ENCODE measurements around the gene GNAQ. TPM values are rescaled to one million over a fixed set of nuclear protein-coding genes. Genes with fewer than 3 reads are reported as not detected.

GNAQ gene
- total and polyA plus RNA-seq, 5 donors from 2014 or later: 8.5 to 79.4 (median 17.4) TPM

DNA sequence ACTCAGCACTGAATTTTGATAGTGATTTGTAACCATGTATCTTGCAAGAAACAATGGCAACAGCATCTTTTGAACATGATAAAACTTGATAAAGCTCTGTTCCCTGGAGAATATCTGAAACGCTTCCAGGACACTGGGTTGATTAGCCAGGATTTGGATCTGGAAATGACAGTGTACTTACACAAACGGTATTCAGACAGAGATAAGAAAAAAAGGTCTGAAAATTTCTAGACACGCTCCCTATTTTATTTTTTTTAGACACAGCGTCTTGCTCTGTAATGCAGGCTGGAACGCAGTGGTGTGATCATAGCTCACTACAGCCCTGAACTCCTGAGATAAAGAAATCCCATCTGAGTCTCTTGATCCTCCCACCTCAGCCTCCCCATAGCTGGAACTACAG is 109.0 kb downstream of the GNAQ start:
- Mint-ChIP-seq H3K9me3 (no peaks in the 10 kb centered on the region), H3K27me3 (no peaks in the 10 kb centered on the region), H3K27ac (no peak overlapping the region), H3K4me1 (peaks cover 27 to 37% (median 33%) of the 10 kb centered on the region in 4 donors), H3K36me3 (peaks cover 25% of the 10 kb centered on the region), H3K4me3 (no peak overlapping the region)
- ATAC-seq (ENCODE audit: low read depth in 2 of 2) (no peak), DNase-seq (no peak)
- H3K27me3 ChIP-seq (ENCODE audit: control insufficient read depth, insufficient read depth, low read length): no peaks in the 10 kb centered on the region
- no peaks in the 10 kb centered on the region for H3K9me3 ChIP-seq (ENCODE audit: control insufficient read depth in 2 of 2, low read length in 2 of 2)
- H3K27ac ChIP-seq (ENCODE audit: insufficient read depth, low read length, poor library complexity, severe bottlenecking): no peak overlapping the region
- peaks cover 4% of the 10 kb centered on the region for H3K4me1 ChIP-seq (ENCODE audit: control insufficient read depth, insufficient read depth, low read length, poor library complexity, severe bottlenecking)
- no peak overlapping the region for H3K4me3 ChIP-seq (ENCODE audit: low read depth, low read length)
- H3K36me3 ChIP-seq (ENCODE audit: control insufficient read depth, insufficient read depth, low read length): peaks cover 20% of the 10 kb centered on the region

DNA sequence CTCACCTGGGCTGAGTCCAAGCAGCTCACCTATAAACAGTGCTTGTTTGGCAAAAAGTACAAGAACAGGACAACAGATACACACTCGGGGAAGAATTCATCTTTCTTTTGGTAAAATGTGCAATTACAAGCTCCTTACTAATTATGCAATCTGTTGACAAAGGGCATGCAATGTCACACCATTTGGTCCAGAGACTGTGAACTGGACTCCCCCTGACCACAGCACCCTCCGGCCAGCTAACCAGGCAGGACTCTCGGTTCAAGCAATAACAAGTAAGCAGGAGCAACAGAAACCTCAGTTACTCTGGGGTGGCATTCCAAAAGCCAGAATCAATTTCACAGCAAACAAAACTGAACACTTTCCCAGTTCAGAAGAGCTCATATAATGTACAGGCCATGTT is 113.8 kb downstream of the GNAQ start:
- ATAC-seq (ENCODE audit: low read depth in 2 of 2) (no peak), DNase-seq (no peak)
- no peak overlapping the region for H3K4me3 ChIP-seq (ENCODE audit: low read depth, low read length)
- no peaks in the 10 kb centered on the region for H3K27me3 ChIP-seq (ENCODE audit: control insufficient read depth, insufficient read depth, low read length)
- Mint-ChIP-seq H3K36me3 (peaks cover 39% of the 10 kb centered on the region), H3K27me3 (no peaks in the 10 kb centered on the region), H3K4me1 (peaks cover 17 to 41% (median 33%) of the 10 kb centered on the region in 4 donors), H3K9me3 (peaks cover 0 to 2% (median 0%) of the 10 kb centered on the region in 7 donors), H3K27ac (peak overlapping the region in 2 of 3 donors; percentile 5 to 23), H3K4me3 (no peak overlapping the region)
- H3K9me3 ChIP-seq (ENCODE audit: control insufficient read depth in 2 of 2, low read length in 2 of 2): no peaks in the 10 kb centered on the region
- H3K27ac ChIP-seq (ENCODE audit: insufficient read depth, low read length, poor library complexity, severe bottlenecking): no peak overlapping the region
- H3K4me1 ChIP-seq (ENCODE audit: control insufficient read depth, insufficient read depth, low read length, poor library complexity, severe bottlenecking): peaks cover under 1% of the 10 kb centered on the region
- H3K36me3 ChIP-seq (ENCODE audit: control insufficient read depth, insufficient read depth, low read length): peaks cover 20% of the 10 kb centered on the region

DNA sequence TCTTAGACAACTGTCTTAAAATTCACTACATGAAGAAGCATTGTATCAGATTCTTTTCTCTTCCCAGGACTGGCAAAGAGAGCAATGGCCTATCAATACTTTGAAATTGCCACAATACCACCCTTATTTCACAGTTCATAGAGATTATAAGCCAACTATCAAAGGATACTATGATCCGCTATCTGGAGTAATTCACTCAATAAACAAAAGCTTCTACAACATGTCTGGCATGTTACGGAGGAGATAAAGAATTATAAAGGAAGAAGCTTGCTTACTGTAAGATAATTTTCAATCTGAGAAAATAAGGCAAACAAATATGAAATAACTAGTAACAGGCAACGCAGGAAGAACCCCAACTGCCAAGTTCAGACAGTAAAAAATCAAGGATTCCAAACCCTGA is 114.8 kb downstream of the GNAQ start:
- peaks cover 0 to 2% (median 0%) of the 10 kb centered on the region in 7 donors for H3K9me3 Mint-ChIP-seq
- H3K27me3 ChIP-seq (ENCODE audit: control insufficient read depth, insufficient read depth, low read length): no peaks in the 10 kb centered on the region
- H3K4me3 ChIP-seq (ENCODE audit: low read depth, low read length): no peak overlapping the region
- peaks cover 23 to 46% (median 39%) of the 10 kb centered on the region in 4 donors for H3K4me1 Mint-ChIP-seq
- peaks cover 4% of the 10 kb centered on the region for H3K4me1 ChIP-seq (ENCODE audit: control insufficient read depth, insufficient read depth, low read length, poor library complexity, severe bottlenecking)
- no peaks in the 10 kb centered on the region for H3K27me3 Mint-ChIP-seq
- H3K36me3 Mint-ChIP-seq: peaks cover 39% of the 10 kb centered on the region
- ATAC-seq (ENCODE audit: low read depth in 2 of 2) (no peak), DNase-seq (no peak)
- peak overlapping the region in 2 of 3 donors; percentile 83 to 88 for H3K27ac Mint-ChIP-seq
- H3K9me3 ChIP-seq (ENCODE audit: control insufficient read depth in 2 of 2, low read length in 2 of 2): no peaks in the 10 kb centered on the region
- peak overlapping the region in 1 of 4 donors; percentile 51 for H3K4me3 Mint-ChIP-seq
- H3K36me3 ChIP-seq (ENCODE audit: control insufficient read depth, insufficient read depth, low read length): peaks cover 12% of the 10 kb centered on the region
- H3K27ac ChIP-seq (ENCODE audit: insufficient read depth, low read length, poor library complexity, severe bottlenecking): no peak overlapping the region

DNA sequence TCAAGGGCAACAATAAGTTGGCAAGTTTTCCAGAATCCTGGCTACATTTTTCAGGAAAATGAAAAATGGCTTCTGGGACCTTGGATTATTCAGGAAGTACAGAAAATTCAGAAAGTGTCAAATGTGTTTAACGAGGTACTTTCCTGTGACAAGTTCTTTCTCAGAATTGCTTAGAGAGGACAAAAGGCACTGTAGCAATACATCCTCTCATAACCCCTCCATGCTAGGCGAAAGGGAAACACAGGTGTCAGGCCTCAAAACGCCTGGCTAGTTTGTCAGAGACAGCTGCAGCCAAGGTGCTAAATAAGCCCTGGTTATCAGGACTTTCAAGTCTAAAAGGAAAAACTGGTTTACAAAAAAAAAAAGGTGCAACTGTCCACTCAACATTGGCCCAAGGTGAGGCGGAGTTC is 115.2 kb downstream of the GNAQ start:
- no peaks in the 10 kb centered on the region for H3K9me3 ChIP-seq (ENCODE audit: control insufficient read depth in 2 of 2, low read length in 2 of 2)
- peak in 1 of 3 donors; percentile 79 for DNase-seq
- no peak overlapping the region for H3K4me3 ChIP-seq (ENCODE audit: low read depth, low read length)
- H3K4me1 Mint-ChIP-seq: peaks cover 28 to 50% (median 43%) of the 10 kb centered on the region in 4 donors
- H3K9me3 Mint-ChIP-seq: peaks cover 0 to 2% (median 0%) of the 10 kb centered on the region in 7 donors
- peaks cover 10% of the 10 kb centered on the region for H3K36me3 ChIP-seq (ENCODE audit: control insufficient read depth, insufficient read depth, low read length)
- H3K27ac ChIP-seq (ENCODE audit: insufficient read depth, low read length, poor library complexity, severe bottlenecking): no peak overlapping the region
- no peaks in the 10 kb centered on the region for H3K27me3 ChIP-seq (ENCODE audit: control insufficient read depth, insufficient read depth, low read length)
- peaks cover 5% of the 10 kb centered on the region for H3K4me1 ChIP-seq (ENCODE audit: control insufficient read depth, insufficient read depth, low read length, poor library complexity, severe bottlenecking)
- no peak for ATAC-seq (ENCODE audit: low read depth in 2 of 2)
- H3K36me3 Mint-ChIP-seq: peaks cover 35% of the 10 kb centered on the region
- H3K27ac Mint-ChIP-seq: peak overlapping the region in 2 of 3 donors; percentile 83 to 88
- H3K27me3 Mint-ChIP-seq: no peaks in the 10 kb centered on the region
- H3K4me3 Mint-ChIP-seq: peak overlapping the region in 1 of 4 donors; percentile 51

DNA sequence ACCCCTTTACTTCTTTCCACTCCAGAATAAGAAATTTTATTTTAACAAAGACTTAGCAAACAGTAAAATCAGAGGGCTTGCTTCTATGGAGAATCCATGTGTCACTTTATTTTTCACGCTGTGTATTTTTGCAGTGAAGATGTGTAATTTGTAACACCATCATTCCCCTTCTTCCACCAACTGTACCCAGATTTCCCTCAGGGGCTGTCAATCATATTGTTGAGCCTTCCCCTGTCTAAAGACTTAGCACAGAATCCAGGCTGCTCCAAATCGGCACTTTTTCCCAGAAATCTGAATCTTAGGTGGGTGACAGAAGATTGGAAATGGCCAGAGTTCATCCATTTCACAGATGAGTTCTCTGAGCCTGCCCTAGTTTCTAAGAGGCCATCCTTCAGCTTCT is 115.9 kb downstream of the GNAQ start:
- ATAC-seq (ENCODE audit: low read depth in 2 of 2) (no peak), DNase-seq (no peak)
- no peak overlapping the region for H3K4me3 ChIP-seq (ENCODE audit: low read depth, low read length)
- no peak overlapping the region for H3K4me3 Mint-ChIP-seq
- H3K9me3 Mint-ChIP-seq: peaks cover 0 to 2% (median 0%) of the 10 kb centered on the region in 7 donors
- peaks cover 36% of the 10 kb centered on the region for H3K36me3 Mint-ChIP-seq
- no peak overlapping the region for H3K27ac ChIP-seq (ENCODE audit: insufficient read depth, low read length, poor library complexity, severe bottlenecking)
- no peaks in the 10 kb centered on the region for H3K27me3 ChIP-seq (ENCODE audit: control insufficient read depth, insufficient read depth, low read length)
- peak overlapping the region in 1 of 3 donors; percentile 83 for H3K27ac Mint-ChIP-seq
- peaks cover 8% of the 10 kb centered on the region for H3K36me3 ChIP-seq (ENCODE audit: control insufficient read depth, insufficient read depth, low read length)
- no peaks in the 10 kb centered on the region for H3K27me3 Mint-ChIP-seq
- H3K4me1 Mint-ChIP-seq: peaks cover 29 to 57% (median 47%) of the 10 kb centered on the region in 4 donors
- peaks cover 12% of the 10 kb centered on the region for H3K4me1 ChIP-seq (ENCODE audit: control insufficient read depth, insufficient read depth, low read length, poor library complexity, severe bottlenecking)
- no peaks in the 10 kb centered on the region for H3K9me3 ChIP-seq (ENCODE audit: control insufficient read depth in 2 of 2, low read length in 2 of 2)

DNA sequence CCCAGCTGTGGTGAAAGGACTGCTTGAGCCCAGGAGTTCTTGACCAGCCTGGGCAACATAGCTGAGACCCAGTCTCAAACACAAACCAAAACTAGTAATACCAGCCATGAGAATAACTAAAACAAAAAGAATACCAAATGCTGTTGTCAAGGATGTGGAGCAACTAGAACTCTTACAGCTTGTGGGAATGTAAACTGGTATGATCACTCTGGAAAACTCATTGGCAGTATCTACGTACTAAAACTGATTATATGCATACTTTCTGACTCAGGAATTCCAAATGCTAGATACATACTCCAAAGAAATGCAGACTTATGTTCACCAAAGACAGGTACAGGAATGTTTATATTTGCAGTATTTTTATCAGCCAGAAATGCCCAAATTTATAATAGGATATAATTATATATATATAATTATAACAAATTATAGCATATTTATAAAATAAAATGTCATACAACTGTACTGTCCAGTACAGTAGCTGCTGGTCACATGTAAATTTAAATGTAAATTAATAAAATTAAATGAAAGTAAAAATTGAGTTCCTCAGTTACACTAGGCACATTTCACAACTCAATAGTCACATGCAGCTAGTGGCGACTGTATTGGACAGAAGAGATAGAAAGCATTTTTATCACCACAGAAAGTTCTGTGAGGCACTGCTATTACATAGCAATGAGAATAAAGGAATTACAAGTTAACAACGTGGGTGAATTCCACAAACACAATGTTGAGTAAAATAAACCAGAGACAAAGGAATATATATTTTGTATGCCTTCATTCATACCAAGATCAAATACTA is 118.5 kb downstream of the GNAQ start:
- H3K36me3 ChIP-seq (ENCODE audit: control insufficient read depth, insufficient read depth, low read length): no peaks in the 10 kb centered on the region
- Mint-ChIP-seq H3K9me3 (peaks cover 0 to 2% (median 0%) of the 10 kb centered on the region in 7 donors), H3K4me1 (peaks cover 36 to 75% (median 63%) of the 10 kb centered on the region in 4 donors), H3K27me3 (no peaks in the 10 kb centered on the region), H3K4me3 (no peak overlapping the region), H3K27ac (no peak overlapping the region), H3K36me3 (peaks cover 26% of the 10 kb centered on the region)
- H3K4me1 ChIP-seq (ENCODE audit: control insufficient read depth, insufficient read depth, low read length, poor library complexity, severe bottlenecking): peaks cover 34% of the 10 kb centered on the region
- DNase-seq (no peak), ATAC-seq (ENCODE audit: low read depth in 2 of 2) (no peak)
- no peaks in the 10 kb centered on the region for H3K9me3 ChIP-seq (ENCODE audit: control insufficient read depth in 2 of 2, low read length in 2 of 2)
- no peak overlapping the region for H3K27ac ChIP-seq (ENCODE audit: insufficient read depth, low read length, poor library complexity, severe bottlenecking)
- no peak overlapping the region for H3K4me3 ChIP-seq (ENCODE audit: low read depth, low read length)
- no peaks in the 10 kb centered on the region for H3K27me3 ChIP-seq (ENCODE audit: control insufficient read depth, insufficient read depth, low read length)

DNA sequence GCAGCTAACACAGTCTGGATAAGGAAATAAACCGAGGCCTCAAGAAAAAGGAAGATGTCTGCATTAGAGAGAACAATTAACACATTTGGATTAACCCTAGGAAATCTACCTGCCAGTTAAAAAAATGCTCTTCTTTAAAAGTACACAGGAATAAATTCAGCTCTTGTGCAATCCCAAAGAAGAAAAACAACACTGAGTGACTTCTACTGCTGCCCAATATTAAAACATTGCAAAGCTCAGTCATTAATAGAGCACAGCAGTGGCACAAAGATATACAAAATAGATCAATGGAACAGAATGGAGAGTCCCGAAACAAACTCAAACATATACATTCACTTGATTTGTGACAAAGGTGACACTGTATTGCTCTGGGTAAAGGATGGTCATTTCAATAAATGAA is 119.7 kb downstream of the GNAQ start:
- H3K27ac ChIP-seq (ENCODE audit: insufficient read depth, low read length, poor library complexity, severe bottlenecking): no peak overlapping the region
- H3K4me1 Mint-ChIP-seq: peaks cover 35 to 77% (median 63%) of the 10 kb centered on the region in 4 donors
- DNase-seq: no peak
- no peaks in the 10 kb centered on the region for H3K9me3 ChIP-seq (ENCODE audit: control insufficient read depth in 2 of 2, low read length in 2 of 2)
- no peak for ATAC-seq (ENCODE audit: low read depth in 2 of 2)
- H3K36me3 Mint-ChIP-seq: peaks cover 20% of the 10 kb centered on the region
- peak overlapping the region in 2 of 3 donors; percentile 0 to 47 for H3K27ac Mint-ChIP-seq
- no peak overlapping the region for H3K4me3 ChIP-seq (ENCODE audit: low read depth, low read length)
- H3K4me1 ChIP-seq (ENCODE audit: control insufficient read depth, insufficient read depth, low read length, poor library complexity, severe bottlenecking): peaks cover 45% of the 10 kb centered on the region
- H3K9me3 Mint-ChIP-seq: peaks cover 0 to 2% (median 0%) of the 10 kb centered on the region in 7 donors
- H3K36me3 ChIP-seq (ENCODE audit: control insufficient read depth, insufficient read depth, low read length): no peaks in the 10 kb centered on the region
- H3K27me3 ChIP-seq (ENCODE audit: control insufficient read depth, insufficient read depth, low read length): no peaks in the 10 kb centered on the region
- H3K4me3 Mint-ChIP-seq: no peak overlapping the region
- H3K27me3 Mint-ChIP-seq: no peaks in the 10 kb centered on the region

All from CD4-positive, CD25-positive, alpha-beta regulatory T cell (primary cell).